Uterus (tissue), 4 donors: ENCODE results near the gene SGTA. TPM values are rescaled to one million over a fixed set of nuclear protein-coding genes. Genes with fewer than 3 reads are reported as not detected.

Experiments
- DNase-seq, 2 donors: peaks; one replicate each; pipeline ENCODE4 v3.0.0-alpha.2; 2019 to 2020
- H3K27ac ChIP-seq, 2 donors: fragments of 200-600 bp; sonication (generic); 1 replicate in 1 of 2; 2 replicates in 1 of 2; pipeline ENCODE4 v1.5.1; 2016 to 2018
- H3K27me3 ChIP-seq, 2 donors: fragments of 200-600 bp; sonication (generic); one replicate each; pipeline ENCODE4 v1.5.1; 2018 to 2019; ENCODE audit warnings: control low read depth in 1 of 2
- H3K36me3 ChIP-seq, 2 donors: fragments of 200-600 bp; sonication (generic); one replicate each; pipeline ENCODE4 v1.5.1; 2019; ENCODE audit warnings: control low read depth in 1 of 2
- H3K4me1 ChIP-seq, 2 donors: fragments of 200-600 bp; sonication (generic); one replicate each; pipeline ENCODE4 v1.5.1; 2018 to 2019; ENCODE audit warnings: control low read depth in 1 of 2
- H3K4me3 ChIP-seq, 2 donors: fragments of 200-600 bp; sonication (generic); 1 replicate in 1 of 2; 2 replicates in 1 of 2; pipeline ENCODE4 v1.5.1; 2018 to 2019; ENCODE audit warnings: mild to moderate bottlenecking in 1 of 2
- H3K9me3 ChIP-seq, 2 donors: fragments of 200-600 bp; sonication (generic); one replicate each; pipeline ENCODE4 v1.5.1; 2019; ENCODE audit warnings: control low read depth in 1 of 2
- CTCF ChIP-seq, 4 experiments: fragments of 200-600 bp in 2 of 4; fragments of 450-650 bp in 2 of 4; sonication (generic) in 2 of 4; IDR thresholded peaks; one replicate each; pipeline ENCODE4 v1.5.1; 2016 to 2019; ENCODE audit warnings: antibody characterized with exemption in 4 of 4, mild to moderate bottlenecking in 2 of 4, moderate library complexity in 1 of 4
- POLR2A ChIP-seq, 2 donors: fragments of 450-650 bp; IDR thresholded peaks; one replicate each; pipeline ENCODE4 v1.6.1; 2016; ENCODE audit warnings: antibody characterized with exemption in 2 of 2, mild to moderate bottlenecking in 1 of 2, moderate library complexity in 1 of 2
- intact Hi-C: fragments of 100-400 bp; cut with DNase I; formaldehyde crosslinking; loops from one replicate; pipeline ENCODE4 v1.15.1; 2023; ENCODE audit warnings: low total_unique reads
- total RNA-seq, 4 donors: library from RNA; depleted of rRNA in 3 of 4; stranded (reverse); fragments of >200 nt in 3 of 4; gene quantifications; one replicate each; pipeline versions ENCODE4 v1.1.0 to v1.2.4, GENCODE V29; 2014 to 2023
- donor health status: DM: yes; HTN: yes; CAD: no.

The SGTA gene
- total RNA-seq, 4 donors from 2014 or later = 9.5 to 50.7 (median 23.6) TPM

DNA sequence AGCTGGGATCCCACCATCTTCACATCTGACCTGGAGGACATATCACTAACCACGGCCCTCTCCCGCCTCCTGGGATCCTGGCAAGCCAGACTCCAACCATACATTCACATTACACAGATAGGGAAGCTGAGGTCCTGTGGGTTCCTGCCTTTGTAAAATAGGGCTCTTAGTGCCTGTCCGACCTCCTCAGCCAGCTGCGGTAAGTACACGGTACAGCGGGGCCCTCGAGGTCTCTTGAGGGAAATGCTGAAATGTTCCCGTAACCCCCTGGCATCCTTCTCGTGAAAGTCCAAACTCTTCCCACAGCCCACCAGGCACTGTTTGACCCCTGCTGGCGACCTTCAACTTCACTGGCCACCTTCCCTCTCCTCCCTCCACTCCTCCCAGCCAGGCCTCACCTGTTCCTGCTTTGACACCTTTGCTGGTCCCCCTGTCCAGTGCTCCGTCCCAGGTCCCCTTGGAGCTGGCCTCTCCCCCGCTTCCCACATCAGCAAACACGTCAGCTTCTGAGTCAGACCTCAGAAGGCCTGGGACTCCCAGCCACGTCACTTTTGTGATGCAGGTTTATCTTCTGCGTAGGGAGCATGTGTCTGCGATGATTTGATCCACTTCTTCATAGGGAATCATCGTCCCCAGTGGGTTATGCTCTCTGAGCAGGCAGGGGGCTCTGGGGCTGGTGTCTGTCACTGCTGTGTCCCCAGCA is 71.8 kb downstream of the SGTA start:
- no peaks in the 10 kb centered on the region for H3K36me3 ChIP-seq
- no peaks in the 10 kb centered on the region for H3K9me3 ChIP-seq
- TF ChIP-seq POLR2A (IDR thresholded peaks at IDR 0.05) (no peak), CTCF (IDR thresholded peaks at IDR 0.05) (no peak)
- H3K27ac ChIP-seq = no peak overlapping the region
- H3K4me3 ChIP-seq = no peak overlapping the region
- intact Hi-C loops = no loop called here
- no peak for DNase-seq
- H3K27me3 ChIP-seq = no peaks in the 10 kb centered on the region
- no peaks in the 10 kb centered on the region for H3K4me1 ChIP-seq

- TF ChIP-seq CTCF (IDR thresholded peaks at IDR 0.05) (no peak), POLR2A (IDR thresholded peaks at IDR 0.05) (no peak)
- DNase-seq = no peak
- no peaks in the 10 kb centered on the region for H3K27me3 ChIP-seq
- intact Hi-C loops = no loop called here
- peaks cover 0 to 8% of the 10 kb centered on the region in 2 donors for H3K4me1 ChIP-seq
- no peak overlapping the region for H3K4me3 ChIP-seq
- no peak overlapping the region for H3K27ac ChIP-seq
- H3K36me3 ChIP-seq = no peaks in the 10 kb centered on the region
- H3K9me3 ChIP-seq = no peaks in the 10 kb centered on the region
Measured at GRCh38 chr19:2706251-2706650, 76.8 kb downstream of the SGTA start.

Other genes with a start within 250 kb of the SGTA start
- 10 to 100 TPM in 1 of 4 donors, 1 to 10 TPM in 2, under 1 TPM in 1; 0.88 to 11.1 (median 3.2) TPM for gene GNG7, start 80.6 kb downstream of the SGTA start, total RNA-seq
- 10 to 100 TPM in 1 of 4 donors, 1 to 10 TPM in 3; 1.0 to 34.1 (median 4.9) TPM for gene DIRAS1, start 61.9 kb downstream of the SGTA start, total RNA-seq
- 100 to 1,000 TPM in 1 of 4 donors, 10 to 100 TPM in 2, 1 to 10 TPM in 1; 4.7 to 138 (median 28.2) TPM for gene SLC39A3, start 43.3 kb downstream of the SGTA start, total RNA-seq
- 10 to 100 TPM in 2 of 4 donors, 1 to 10 TPM in 2; 5.9 to 51.8 (median 25.2) TPM for gene THOP1, start 2.2 kb upstream of the SGTA start, total RNA-seq
- gene ZNF554, start 36.6 kb upstream of the SGTA start, total RNA-seq = 10 to 100 TPM in 1 of 4 donors, 1 to 10 TPM in 3; 2.1 to 15.8 (median 5.0) TPM
- gene ZNF555, start 58.2 kb upstream of the SGTA start, total RNA-seq = 10 to 100 TPM in 3 of 4 donors, 1 to 10 TPM in 1; 4.6 to 22.7 (median 17.7) TPM
- gene ZNF556, start 84.1 kb upstream of the SGTA start, total RNA-seq = under 1 TPM in 2 of 4 donors, not detected in 2; 0.28 to 0.73 TPM
- gene ZNF57, start 117.7 kb upstream of the SGTA start, total RNA-seq = 1 to 10 TPM; 3.2 to 7.7 (median 5.3) TPM
- gene ZNF77, start 161.7 kb upstream of the SGTA start, total RNA-seq = 10 to 100 TPM in 2 of 4 donors, 1 to 10 TPM in 2; 2.4 to 17.9 (median 9.1) TPM
- gene TLE6, start 194.3 kb upstream of the SGTA start, total RNA-seq = 1 to 10 TPM in 2 of 4 donors, under 1 TPM in 1, not detected in 1; 0.46 to 3.5 (median 1.1) TPM
- 100 to 1,000 TPM in 1 of 4 donors, 10 to 100 TPM in 3; 24.9 to 102 (median 62.3) TPM for gene TLE2, start 246.0 kb upstream of the SGTA start, total RNA-seq